Effector memory CD4-positive, alpha-beta T cell (primary cell): ENCODE results near the gene ASB18.

Experiments used
- DNase-seq, 3 donors: peaks; one replicate each; pipeline ENCODE4 v3.0.0-alpha.2; 2020
- H3K27ac ChIP-seq: 2 replicates; pipeline ENCODE4 v1.7.0; 2013; ENCODE audit warnings: mild to moderate bottlenecking, low read length, moderate library complexity; ENCODE audit not compliant: insufficient read depth, poor library complexity, severe bottlenecking
- H3K27me3 ChIP-seq: replicated peaks from 2 replicates; pipeline ENCODE4 v1.7.0; 2013; ENCODE audit warnings: mild to moderate bottlenecking, low read length; ENCODE audit not compliant: insufficient read depth, control insufficient read depth, poor library complexity, severe bottlenecking
- H3K36me3 ChIP-seq: 2 replicates; pipeline ENCODE4 v1.7.0; 2013; ENCODE audit warnings: mild to moderate bottlenecking, low read length, moderate library complexity; ENCODE audit not compliant: control insufficient read depth, insufficient read depth
- H3K4me1 ChIP-seq: 2 replicates; pipeline ENCODE4 v1.7.0; 2013; ENCODE audit warnings: low read length, mild to moderate bottlenecking; ENCODE audit not compliant: control insufficient read depth, insufficient read depth, poor library complexity, severe bottlenecking
- H3K4me3 ChIP-seq: 2 replicates; pipeline ENCODE4 v1.7.0; 2013; ENCODE audit warnings: low read length, low read depth, mild to moderate bottlenecking; ENCODE audit not compliant: insufficient read depth, poor library complexity, severe bottlenecking
- H3K9me3 ChIP-seq: 2 replicates; pipeline ENCODE4 v1.7.0; 2013; ENCODE audit warnings: mild to moderate bottlenecking, low read length, moderate library complexity; ENCODE audit not compliant: control insufficient read depth

The ASB18 gene

GRCh38 chr2:236177967-236178889, 86.0 kb downstream of the ASB18 start:
- Histone ChIP-seq H3K27me3 (peaks cover 44% of the 10 kb centered on the region), H3K4me1 (peaks cover 4% of the 10 kb centered on the region), H3K27ac (no peak overlapping the region), H3K4me3 (no peak overlapping the region), H3K36me3 (no peaks in the 10 kb centered on the region), H3K9me3 (no peaks in the 10 kb centered on the region)
- peak in 1 of 3 donors; percentile 9 for DNase-seq

- DNase-seq: peak in 1 of 3 donors; percentile 5
Observed at GRCh38 chr2:236177604-236177966, 86.6 kb downstream of the ASB18 start.

GRCh38 chr2:236176951-236177350, 87.3 kb downstream of the ASB18 start:
- peaks cover 4% of the 10 kb centered on the region for H3K4me1 ChIP-seq
- DNase-seq: no peak
- no peaks in the 10 kb centered on the region for H3K9me3 ChIP-seq
- no peak overlapping the region for H3K27ac ChIP-seq
- no peaks in the 10 kb centered on the region for H3K36me3 ChIP-seq
- H3K27me3 ChIP-seq: peaks cover 50% of the 10 kb centered on the region
- no peak overlapping the region for H3K4me3 ChIP-seq

More at GRCh38 chr2:236177604-236177966, 86.6 kb downstream of the ASB18 start:
- H3K4me3 ChIP-seq: no peak overlapping the region
- H3K9me3 ChIP-seq: no peaks in the 10 kb centered on the region
- no peak overlapping the region for H3K27ac ChIP-seq
- H3K36me3 ChIP-seq: no peaks in the 10 kb centered on the region
- H3K4me1 ChIP-seq: peaks cover 4% of the 10 kb centered on the region
- H3K27me3 ChIP-seq: peaks cover 44% of the 10 kb centered on the region

GRCh38 chr2:236176417-236176816, 87.8 kb downstream of the ASB18 start:
- H3K9me3 ChIP-seq: no peaks in the 10 kb centered on the region
- no peak overlapping the region for H3K4me3 ChIP-seq
- peaks cover 54% of the 10 kb centered on the region for H3K27me3 ChIP-seq
- DNase-seq: no peak
- H3K27ac ChIP-seq: no peak overlapping the region
- peaks cover 4% of the 10 kb centered on the region for H3K4me1 ChIP-seq
- no peaks in the 10 kb centered on the region for H3K36me3 ChIP-seq

- no peak for DNase-seq
- Histone ChIP-seq H3K27me3 (peaks cover 52% of the 10 kb centered on the region), H3K4me1 (peaks cover 4% of the 10 kb centered on the region), H3K27ac (no peak overlapping the region), H3K4me3 (no peak overlapping the region), H3K36me3 (no peaks in the 10 kb centered on the region), H3K9me3 (no peaks in the 10 kb centered on the region)
Observed at GRCh38 chr2:236175548-236176150, 88.6 kb downstream of the ASB18 start.

GRCh38 chr2:236173729-236174607, 90.2 kb downstream of the ASB18 start:
- Histone ChIP-seq H3K36me3 (no peaks in the 10 kb centered on the region), H3K27ac (no peak overlapping the region), H3K4me3 (no peak overlapping the region), H3K9me3 (no peaks in the 10 kb centered on the region), H3K4me1 (peaks cover 4% of the 10 kb centered on the region), H3K27me3 (peaks cover 48% of the 10 kb centered on the region)
- DNase-seq: no peak

GRCh38 chr2:236173036-236173728, 91.0 kb downstream of the ASB18 start:
- Histone ChIP-seq H3K36me3 (no peaks in the 10 kb centered on the region), H3K4me3 (no peak overlapping the region), H3K9me3 (no peaks in the 10 kb centered on the region), H3K4me1 (no peaks in the 10 kb centered on the region), H3K27ac (no peak overlapping the region), H3K27me3 (peaks cover 48% of the 10 kb centered on the region)
- no peak for DNase-seq

- no peaks in the 10 kb centered on the region for H3K4me1 ChIP-seq
- H3K27me3 ChIP-seq: peaks cover 55% of the 10 kb centered on the region
- DNase-seq: no peak
- no peak overlapping the region for H3K4me3 ChIP-seq
- no peaks in the 10 kb centered on the region for H3K36me3 ChIP-seq
- no peaks in the 10 kb centered on the region for H3K9me3 ChIP-seq
- H3K27ac ChIP-seq: no peak overlapping the region
Observed at GRCh38 chr2:236172255-236173035, 91.8 kb downstream of the ASB18 start.

- H3K4me3 ChIP-seq: no peak overlapping the region
- H3K27ac ChIP-seq: no peak overlapping the region
- no peaks in the 10 kb centered on the region for H3K4me1 ChIP-seq
- no peaks in the 10 kb centered on the region for H3K9me3 ChIP-seq
- no peaks in the 10 kb centered on the region for H3K36me3 ChIP-seq
- H3K27me3 ChIP-seq: peaks cover 62% of the 10 kb centered on the region
- no peak for DNase-seq
Observed at GRCh38 chr2:236171680-236172254, 92.4 kb downstream of the ASB18 start.
